ENCODE data around the gene SEMA4F.
A peak's percentile ranks its signal among the peaks of the same experiment; 100 is the strongest.

SEMA4F gene

DNA sequence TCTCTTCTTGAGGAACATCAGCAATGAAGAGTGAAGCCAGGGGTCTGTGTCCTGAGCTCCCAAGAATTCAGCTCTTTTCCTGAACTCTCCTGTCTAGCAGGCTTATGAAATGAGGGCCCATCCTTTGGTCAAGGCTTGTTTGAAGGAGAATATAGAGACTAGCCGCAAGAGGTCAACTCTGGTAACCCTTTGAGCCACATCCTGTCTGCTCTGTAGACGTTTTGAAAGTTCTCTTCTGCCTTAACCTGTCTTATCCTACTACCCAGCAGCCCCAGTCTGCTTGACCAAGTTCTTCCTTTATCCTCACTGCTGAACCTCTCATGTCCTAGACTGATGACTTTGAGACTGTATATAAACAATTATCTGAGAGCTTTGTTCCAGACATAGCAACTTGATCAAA, 5.4 kb downstream of the SEMA4F start:
- DNase-seq (ENCODE audit: low read depth in 4 of 4, low spot score in 1 of 4), result no peak

DNA sequence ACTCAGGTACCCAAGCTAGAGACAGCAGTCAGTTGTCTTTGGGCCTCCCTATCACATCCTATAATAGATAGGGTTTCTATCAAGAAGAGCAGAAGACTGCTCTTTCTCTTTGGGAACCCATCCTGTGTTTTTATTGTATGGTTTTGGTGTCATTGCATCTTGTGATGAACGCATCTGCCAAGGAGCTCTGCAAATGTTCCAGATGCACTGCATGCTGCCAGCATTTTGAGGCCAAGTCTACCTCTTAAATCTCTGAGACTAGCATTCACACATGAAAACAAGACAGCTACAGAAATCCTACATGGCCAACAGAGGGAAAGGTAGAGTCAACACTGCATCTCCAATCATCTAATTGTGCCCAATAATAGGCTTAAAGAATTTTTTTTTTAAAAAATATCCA, 14.0 kb downstream of the SEMA4F start:
- DNase-seq (ENCODE audit: low read depth in 4 of 4, low spot score in 1 of 4), result no peak

DNA sequence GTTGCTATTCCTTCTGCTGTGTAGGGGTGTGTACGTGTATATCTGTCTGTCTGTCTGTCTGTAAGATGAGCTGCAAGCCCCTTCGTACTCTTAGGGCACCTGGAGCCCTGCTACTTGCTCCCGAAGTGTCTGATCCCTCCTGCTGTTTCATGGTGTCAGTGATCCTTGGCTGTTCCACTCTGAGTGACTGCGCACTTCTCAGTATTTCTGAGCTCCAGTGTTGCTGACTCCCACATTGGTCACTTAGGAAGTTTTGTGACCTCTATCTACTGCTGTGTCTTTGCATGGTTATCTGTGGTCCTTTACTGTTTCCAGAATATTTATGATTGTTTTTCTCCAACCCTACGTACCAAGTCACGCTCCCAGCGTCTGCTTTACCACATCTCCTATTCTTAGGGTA, 16.2 kb downstream of the SEMA4F start:
- no peak for DNase-seq (ENCODE audit: low read depth in 4 of 4, low spot score in 1 of 4)

DNA sequence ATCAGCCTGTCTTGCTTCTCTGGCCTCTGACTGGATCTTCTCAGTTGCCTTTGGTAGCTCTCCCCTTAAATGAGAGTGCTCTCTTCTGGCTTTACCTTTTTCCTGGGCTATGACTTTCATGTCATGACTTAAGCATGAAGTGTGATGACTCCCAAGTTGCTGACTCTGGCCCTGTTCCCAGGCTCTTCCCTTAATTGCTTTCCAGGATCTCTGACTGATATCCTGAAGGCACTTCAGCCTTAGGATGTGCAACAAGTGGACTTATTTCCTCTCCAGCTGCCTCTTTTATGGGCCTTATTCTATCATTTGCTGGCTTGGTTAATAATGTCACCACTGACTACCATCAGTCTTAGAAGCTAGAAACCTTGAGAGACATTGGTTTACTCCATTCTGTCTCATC, 17.4 kb downstream of the SEMA4F start:
- DNase-seq (ENCODE audit: low read depth in 4 of 4, low spot score in 1 of 4), result no peak

DNA sequence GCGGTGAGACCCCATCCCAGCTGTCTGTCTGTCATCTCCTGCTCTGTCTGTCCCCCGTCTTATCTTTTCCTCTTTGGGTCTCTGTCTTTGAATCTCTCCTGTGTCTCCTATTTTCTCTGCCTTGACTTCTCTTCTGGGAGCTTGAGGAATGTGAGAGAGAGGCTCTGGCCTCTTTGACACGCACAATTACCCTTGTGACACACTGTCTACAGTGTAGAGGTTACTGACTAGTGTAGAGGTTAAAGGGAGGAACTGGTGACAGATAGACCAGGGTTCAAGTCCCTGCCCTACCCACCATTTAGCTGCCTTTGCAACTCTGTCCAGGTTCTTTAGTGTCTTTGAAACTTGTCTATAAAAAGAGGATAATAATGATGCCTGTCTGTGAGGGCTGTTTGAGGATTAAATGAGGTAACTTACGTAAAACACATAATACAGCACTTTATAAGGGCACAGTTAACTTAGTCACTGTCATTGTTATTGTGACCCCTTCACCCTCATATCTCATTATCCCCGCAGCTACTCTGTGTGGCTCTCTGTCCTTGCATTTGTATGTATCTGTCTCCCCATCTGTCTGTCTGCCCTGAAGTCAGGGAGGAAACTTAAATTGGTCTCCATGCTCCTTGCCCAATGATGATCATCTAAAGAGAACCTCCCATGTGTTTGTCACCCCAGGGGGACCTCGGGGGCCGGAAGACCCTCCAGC, 19.9 kb downstream of the SEMA4F start:
- no peak for DNase-seq (ENCODE audit: low read depth in 4 of 4, low spot score in 1 of 4)

DNA sequence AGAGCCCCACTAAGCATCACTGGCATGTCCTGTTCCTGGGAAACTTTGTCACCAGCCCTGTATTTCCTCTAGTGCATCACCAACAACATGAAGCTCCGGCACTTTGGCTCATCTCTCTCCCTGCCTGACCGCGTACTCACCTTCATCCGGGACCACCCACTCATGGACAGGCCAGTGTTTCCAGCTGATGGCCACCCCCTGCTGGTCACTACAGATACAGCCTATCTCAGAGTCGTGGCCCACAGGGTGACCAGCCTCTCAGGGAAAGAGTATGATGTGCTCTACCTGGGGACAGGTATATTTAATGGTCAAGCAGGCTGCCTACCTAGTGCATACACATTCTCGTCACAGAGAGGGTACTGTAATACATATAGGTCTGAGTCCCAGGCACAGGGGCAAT, 21.0 kb downstream of the SEMA4F start:
- DNase-seq (ENCODE audit: low read depth in 4 of 4, low spot score in 1 of 4), result no peak

DNA sequence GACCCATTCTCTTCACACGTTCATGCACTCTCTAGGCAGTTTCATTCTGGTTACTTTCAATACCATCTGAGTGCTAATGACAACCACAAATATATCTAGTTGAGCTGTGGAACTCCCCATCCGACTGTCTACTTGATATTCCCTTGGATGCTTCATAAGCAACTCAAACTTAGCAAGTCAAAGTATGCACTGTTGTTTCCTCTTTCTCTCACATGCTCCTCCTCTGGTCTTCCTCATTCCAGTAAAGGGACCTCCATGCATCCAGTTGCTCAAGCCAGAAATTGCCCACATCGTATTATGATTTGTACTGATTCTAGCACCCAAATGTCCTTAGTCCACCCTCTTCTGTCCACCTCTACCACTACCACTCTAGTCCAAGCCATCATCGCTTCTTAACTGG, 22.3 kb downstream of the SEMA4F start:
- DNase-seq (ENCODE audit: low read depth in 4 of 4, low spot score in 1 of 4), result no peak

DNA sequence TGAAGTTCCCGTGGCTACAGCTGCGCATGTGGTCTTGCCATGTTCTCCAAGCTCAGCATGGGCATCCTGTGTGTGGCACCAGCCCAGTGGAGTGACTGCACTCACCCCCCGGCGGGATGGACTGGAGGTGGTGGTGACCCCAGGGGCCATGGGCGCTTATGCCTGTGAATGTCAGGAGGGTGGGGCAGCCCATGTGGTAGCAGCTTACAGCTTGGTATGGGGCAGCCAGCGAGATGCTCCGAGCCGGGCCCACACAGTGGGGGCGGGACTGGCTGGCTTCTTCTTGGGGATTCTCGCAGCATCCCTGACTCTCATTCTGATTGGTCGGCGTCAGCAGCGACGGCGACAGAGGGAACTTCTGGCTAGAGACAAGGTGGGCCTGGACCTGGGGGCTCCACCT, 25.6 kb downstream of the SEMA4F start:
- DNase-seq (ENCODE audit: low read depth in 4 of 4, low spot score in 1 of 4), result no peak

DNA sequence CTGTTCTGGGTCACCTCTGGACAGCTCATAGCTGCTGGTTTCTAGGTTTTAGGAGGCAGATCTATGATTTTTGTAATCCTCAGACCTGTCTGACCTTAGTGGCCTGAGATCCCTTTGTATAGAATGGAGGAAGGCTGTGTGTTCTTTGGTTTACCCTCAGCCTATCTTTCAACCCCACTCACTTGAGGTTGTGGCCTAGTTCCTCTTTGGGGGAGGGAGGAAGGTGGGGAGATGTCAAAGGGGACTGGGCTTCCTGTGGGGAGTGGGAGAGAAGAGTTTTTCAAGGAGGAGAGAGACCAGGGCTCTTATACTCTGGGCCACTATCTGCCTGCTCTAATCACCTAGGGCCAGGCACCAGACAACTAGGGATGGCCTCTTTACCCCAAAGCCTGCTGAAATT, 28.5 kb downstream of the SEMA4F start:
- no peak for DNase-seq (ENCODE audit: low read depth in 4 of 4, low spot score in 1 of 4)

DNA sequence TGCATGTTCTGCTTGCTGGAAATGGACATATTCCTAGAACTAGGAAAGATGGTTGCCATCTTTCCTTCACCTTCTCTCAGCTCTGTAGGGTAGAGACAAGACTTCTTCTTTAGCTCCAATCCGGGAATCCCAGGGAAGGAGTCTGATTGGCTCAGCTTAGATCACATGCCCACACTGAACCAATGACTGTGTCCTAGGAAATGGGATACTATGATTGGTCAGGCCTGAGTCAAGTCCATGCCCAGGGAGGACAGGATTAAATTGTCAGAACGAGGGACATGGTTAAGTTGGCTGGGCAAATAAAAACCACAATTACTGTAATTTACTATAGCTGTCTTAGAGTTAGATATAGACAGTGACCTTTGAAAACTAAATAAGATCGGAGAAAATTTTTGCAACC, 31.4 kb downstream of the SEMA4F start:
- no peak for DNase-seq (ENCODE audit: low read depth in 4 of 4, low spot score in 1 of 4)

DNA sequence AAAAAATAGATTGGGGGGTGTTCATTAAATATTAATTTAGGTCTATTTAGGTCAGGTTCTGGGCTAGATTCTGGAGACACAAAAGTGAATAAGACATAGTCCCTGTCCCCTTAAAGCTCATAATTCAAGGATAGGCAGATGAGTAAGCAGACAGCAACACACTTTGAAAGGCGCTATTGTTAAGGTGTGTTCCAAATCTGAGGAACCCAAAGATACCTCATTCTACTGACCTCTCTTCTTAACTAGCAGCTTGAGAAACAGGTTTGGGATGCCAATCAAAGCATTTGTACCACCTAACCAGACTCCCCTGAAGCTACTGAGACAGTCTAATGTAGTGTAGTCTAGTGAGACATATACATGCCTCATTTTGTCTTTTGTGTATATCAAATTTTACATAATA, 34.8 kb downstream of the SEMA4F start:
- DNase-seq (ENCODE audit: low read depth in 4 of 4, low spot score in 1 of 4), result no peak

DNA sequence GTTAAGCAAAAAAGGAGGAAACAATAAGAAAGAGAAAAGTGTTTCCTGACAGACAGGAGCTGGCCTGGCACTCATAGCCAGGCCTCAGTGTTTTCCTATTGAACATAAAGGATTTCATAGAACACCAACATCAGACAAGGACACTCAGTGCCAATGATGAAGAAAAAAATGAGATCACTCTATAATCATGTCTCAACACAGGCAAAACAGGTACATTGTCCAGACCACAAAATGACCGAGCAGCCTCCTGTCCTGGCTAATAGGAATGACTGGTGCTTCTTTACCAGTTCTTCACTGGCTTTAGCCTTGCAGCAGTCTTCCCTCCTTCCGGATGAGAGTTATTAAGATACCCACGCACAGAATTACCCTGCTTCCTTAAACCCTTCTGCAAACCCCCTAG, 35.6 kb downstream of the SEMA4F start:
- no peak for DNase-seq (ENCODE audit: low read depth in 4 of 4, low spot score in 1 of 4)

DNA sequence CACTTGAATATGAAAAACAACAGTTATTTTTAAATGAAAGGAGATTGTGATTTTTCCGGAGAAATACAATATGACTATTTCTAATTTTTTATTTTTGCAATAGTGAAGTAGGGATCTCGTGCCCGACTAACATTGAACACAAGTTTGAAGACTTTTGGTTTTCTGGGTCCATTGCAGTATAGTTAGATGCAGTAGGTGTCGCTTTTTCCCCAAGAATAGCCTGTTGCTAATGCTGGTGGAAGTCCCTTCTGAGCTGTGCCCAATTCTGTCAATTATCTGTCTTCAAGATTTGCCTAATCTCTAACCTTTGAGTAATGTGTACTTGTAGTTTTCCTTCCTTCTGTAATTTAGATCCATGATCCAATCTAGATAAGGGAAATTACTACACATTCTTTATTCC, 36.5 kb downstream of the SEMA4F start:
- peak in 1 of 4 experiments; percentile 1 for DNase-seq (ENCODE audit: low read depth in 4 of 4, low spot score in 1 of 4)

DNA sequence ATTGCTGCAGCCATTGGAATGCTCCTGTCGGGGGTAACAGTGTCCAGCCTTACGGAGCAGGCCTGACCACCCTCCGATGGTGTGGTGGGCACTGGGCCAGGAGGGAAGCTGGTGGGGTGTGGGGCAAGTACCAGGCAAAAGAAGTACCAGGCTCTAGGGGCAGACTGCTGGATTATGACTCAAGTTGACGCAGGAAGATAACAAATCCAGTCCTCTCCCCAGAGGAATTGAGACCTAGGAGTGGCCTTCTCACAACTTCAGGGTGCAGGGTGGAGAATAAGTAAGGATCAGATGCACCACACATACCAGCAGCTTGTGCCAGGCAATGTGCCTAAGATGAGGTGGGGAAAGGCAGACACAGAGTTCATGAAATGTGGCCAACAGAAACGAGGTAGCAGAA, 37.9 kb downstream of the SEMA4F start:
- no peak for DNase-seq (ENCODE audit: low read depth in 4 of 4, low spot score in 1 of 4)

DNA sequence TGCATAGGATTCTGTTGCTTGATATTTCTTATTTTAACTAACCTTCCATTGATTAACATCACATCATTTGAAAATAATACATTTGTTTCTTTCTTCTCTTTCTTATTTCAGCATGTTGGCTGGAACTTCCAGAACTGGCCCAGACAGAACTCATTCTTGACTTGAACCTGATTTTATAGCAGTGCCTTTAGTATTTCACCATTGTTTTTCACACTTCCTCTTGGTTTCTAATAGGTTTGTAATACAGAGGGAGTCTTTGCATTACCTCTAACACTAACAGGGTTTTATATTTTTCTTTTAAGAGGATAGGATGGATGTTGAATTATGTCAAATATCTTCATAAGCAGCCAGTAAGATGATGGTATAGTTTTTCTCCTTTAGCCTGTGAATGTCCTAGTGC, 39.2 kb downstream of the SEMA4F start:
- no peak for DNase-seq (ENCODE audit: low read depth in 4 of 4, low spot score in 1 of 4)

DNA sequence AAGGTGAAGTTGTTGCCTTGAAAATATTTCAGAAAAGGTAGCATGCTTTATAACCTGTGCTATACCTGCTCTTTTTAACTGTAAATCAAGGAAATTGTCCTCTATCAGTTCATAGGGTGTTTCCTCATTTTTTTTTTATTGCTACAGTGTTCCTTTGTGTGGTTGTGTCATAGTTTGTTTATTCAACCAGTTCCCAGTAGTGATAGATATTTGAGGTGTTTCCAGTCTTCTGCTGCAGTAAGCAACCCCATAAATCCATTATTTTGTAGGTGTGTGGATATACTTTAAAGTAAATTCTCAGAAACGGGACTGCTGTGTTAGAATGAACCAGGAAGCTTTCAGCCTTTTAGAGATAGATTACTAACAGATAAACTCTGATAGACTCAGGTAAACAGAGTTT, 39.6 kb downstream of the SEMA4F start:
- DNase-seq (ENCODE audit: low read depth in 4 of 4, low spot score in 1 of 4), result no peak

DNA sequence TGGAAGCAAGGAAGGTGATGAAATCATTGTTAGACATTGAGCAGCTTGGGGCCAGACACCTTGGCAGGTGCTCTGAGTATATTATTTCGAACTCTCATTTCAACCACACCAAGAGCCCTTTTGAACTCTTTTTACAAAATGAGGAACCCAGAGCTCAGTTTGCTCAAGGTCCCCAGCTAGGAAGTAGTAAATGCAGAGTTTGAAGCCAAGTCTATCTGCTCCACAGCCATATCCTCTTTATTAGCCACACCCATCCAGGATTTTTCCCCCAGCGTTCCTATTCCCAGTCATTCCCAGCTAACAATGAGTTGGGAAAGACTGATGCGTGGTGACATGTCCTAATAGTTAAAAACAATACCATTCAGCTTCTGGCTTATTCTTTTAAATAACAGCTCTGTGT, 40.2 kb downstream of the SEMA4F start:
- no peak for DNase-seq (ENCODE audit: low read depth in 4 of 4, low spot score in 1 of 4)

DNA sequence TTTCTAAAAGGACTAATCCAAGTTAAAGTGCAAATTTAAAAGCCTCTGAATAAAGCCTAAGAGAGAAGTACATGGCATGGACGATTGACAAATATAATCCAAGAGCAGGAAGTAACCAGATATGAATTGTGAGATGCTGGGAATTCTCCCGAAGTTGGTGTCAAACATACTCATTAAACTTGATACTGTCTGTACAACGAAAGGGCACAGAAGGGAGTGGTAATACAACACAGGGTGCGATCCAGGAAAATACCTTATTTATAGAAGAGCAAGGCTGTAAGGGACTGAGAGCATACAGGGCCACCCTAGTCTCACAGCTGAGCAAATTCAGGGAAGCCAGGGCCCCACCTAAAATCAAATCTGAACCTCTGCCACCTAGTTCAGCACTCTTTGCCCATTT, 41.6 kb downstream of the SEMA4F start:
- no peak for DNase-seq (ENCODE audit: low read depth in 4 of 4, low spot score in 1 of 4)

DNA sequence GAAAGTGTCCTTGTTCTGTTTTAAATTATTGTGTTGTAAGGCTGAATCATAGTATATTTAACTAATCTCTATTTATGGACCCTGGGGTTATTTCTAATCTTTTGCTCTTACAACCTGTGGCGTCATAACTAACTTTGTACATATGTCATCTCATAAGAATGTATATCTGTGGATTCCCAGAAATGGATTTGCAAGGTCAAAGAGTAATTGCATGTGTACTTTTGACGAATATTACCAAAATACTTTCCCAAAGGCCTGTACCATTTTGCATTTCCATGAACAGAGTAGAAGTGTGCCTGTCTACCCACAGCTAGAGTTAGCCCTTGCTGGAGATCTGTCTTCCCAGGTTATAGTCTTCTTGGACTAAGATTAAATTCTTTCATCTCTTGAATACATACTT, 42.8 kb downstream of the SEMA4F start:
- no peak for DNase-seq (ENCODE audit: low read depth in 4 of 4, low spot score in 1 of 4)

DNA sequence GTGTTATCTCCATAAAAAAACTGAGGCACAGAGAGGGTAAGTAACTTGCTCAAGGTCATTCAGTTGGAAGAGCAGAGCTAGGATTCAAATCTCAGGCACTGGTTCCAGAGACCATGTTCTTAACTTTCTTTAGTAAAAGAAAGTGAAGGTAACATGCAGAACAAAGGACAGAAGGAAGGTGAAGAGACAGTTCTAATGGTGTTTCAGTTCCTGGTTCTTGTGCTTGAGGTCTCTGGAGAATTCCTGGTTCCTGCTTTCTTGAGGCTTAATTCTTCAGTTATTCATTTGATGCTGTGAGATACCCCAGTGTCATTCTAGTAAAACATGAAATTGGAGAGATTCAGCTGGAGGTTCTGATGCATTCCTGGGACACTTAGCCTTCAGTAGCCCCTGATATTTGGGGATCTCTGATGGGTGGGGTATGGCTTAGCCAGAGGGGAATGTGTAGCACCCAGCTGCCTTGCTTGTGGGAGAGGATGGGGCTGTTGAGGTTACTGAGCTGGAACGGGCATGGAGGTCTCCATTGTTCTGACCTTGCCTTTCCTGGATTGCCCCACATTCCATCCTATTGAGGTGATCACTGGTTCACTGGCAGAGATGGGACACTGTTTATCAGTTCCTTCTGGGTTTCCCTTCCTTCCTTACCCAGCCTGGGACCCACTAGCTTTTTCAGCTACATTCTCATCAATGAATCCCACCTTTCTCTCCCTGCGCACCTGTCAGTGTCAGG, 46.8 kb downstream of the SEMA4F start:
- DNase-seq (ENCODE audit: low read depth in 4 of 4, low spot score in 1 of 4), result no peak

DNA sequence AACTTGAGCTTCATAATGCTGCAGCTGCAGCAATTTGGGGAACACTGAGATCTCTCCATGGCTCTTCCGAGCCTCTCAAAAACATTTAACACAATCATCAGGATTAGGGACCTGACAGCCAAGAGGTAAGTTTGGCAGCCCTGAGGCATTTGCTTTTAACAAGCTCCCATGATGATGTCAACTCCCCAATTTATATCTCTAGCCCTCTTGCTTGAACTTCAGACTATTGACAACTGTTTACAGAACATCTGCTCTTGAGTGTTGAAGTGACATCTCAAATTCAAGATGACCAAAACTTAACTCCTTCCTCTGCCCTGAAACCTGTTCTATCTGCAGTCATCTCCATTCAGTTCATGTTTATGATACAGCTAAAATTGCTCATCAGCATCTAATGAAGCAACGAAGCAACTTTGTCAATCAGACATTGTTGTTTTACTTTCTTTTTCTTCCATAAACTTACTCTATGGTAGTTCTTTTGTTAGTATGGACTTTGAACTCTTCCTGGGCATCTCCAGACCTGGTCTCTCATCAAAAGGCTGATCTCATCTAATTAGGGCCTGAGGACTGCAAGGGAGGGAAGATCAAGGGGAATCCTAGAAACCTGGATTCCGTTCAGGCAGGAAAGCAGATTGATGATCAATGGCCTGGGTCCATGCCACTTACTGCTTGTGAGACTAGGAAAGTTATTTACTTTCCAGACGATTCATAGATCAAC, 48.1 kb downstream of the SEMA4F start:
- DNase-seq (ENCODE audit: low read depth in 4 of 4, low spot score in 1 of 4), result no peak

DNA sequence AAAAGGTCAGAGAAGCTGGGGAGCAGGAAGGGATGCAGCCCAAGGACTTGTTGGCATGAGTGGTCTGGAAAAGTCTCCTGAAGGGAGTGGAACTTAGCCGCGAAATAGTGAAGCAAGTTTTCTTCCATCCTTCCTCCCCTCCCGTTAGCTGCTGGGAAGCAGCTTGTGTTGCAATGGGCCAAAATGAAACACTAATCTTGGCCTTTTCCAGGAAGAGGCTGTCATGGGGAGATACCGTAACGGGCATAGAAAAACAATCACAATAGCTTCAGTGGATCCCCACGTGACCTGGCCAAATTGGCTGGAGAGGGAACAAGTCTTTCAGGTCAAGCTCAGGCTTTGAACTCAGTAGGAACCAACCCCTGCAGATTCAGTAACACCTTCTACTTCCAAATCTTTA, 49.3 kb downstream of the SEMA4F start:
- DNase-seq (ENCODE audit: low read depth in 4 of 4, low spot score in 1 of 4), result no peak

Measured in stimulated activated CD4-positive, alpha-beta T cell treated with anti-CD3 and anti-CD28 coated beads, Interleukin-1b, Interleukin-23, amount 100 ng/mL, for 24 hours (primary cell).